GM12878 (cell line): ENCODE data around the gene DHRS4. TPM values are rescaled to one million over a fixed set of nuclear protein-coding genes. Genes with fewer than 3 reads are reported as not detected.
"Not testable (repeated sequence)": the region's sequence is repeated elsewhere in the genome, so short reads cannot be mapped to it uniquely, and the experiment has no call there.

Experiments
- ATAC-seq: fragments of 200-7000 bp; cut with Tn5 transposase; 3 replicates; pipeline ENCODE4 v1.9.1; 2020; ENCODE audit warnings: mild to moderate bottlenecking, moderate library complexity
- BruUV-seq: library from RNA; stranded (reverse); fragments of 400-500 nt; replicated peaks from 2 replicates; lab custom pipeline; 2021; lab: Mats Ljungman, UMichigan
- CTCF ChIA-PET: fragments of 300-600 bp; sonication (Branson Sonifier 250); formaldehyde crosslinking; extraction: SDS; loops from one replicate; lab custom pipeline; 2021; ENCODE audit warnings: inconsistent platforms; lab: Yijun Ruan, JAX
- POLR2A ChIA-PET: fragments of 350-600 bp; formaldehyde crosslinking; extraction: SDS; loops from one replicate; lab custom pipeline; 2021; ENCODE audit warnings: inconsistent platforms; lab: Charles Lee
- RAD21 ChIA-PET: fragments of 300-600 bp; sonication (Branson Sonifier 250); formaldehyde crosslinking; loops from one replicate; lab custom pipeline; 2023; ENCODE audit warnings: antibody characterized with exemption; ENCODE audit not compliant: unreplicated experiment; lab: Charles Lee
- SMC1A ChIA-PET: fragments of 300-600 bp; sonication (Branson Sonifier 250); formaldehyde crosslinking; loops from one replicate; lab custom pipeline; 2023; ENCODE audit not compliant: unreplicated experiment, uncharacterized antibody; lab: Charles Lee
- DNase-seq: peaks from one replicate; pipeline ENCODE4 v3.0.0-alpha.2; 2011; ENCODE audit warnings: low read depth, low spot score
- FAIRE-seq: peaks from 3 replicates; lab custom pipeline; 2011; peaks lifted over from hg19 to GRCh38; lab: Jason Lieb, UNC
- H2AFZ ChIP-seq: 2 replicates; pipeline ENCODE4 v1.6.0; 2011; ENCODE audit warnings: low read depth, low read length, control low read depth; ENCODE audit not compliant: control insufficient read depth
- H3K27ac ChIP-seq: 2 replicates; pipeline ENCODE4 v1.5.1; 2011; ENCODE audit warnings: control low read depth; ENCODE audit not compliant: control insufficient read depth, insufficient read depth
- H3K27me3 ChIP-seq, 2 experiments: replicated peaks in 1 of 2; 2 replicates each; pipeline versions ENCODE4 v1.6.0 to v1.6.1; 2011; ENCODE audit warnings: low read length in 1 of 2; ENCODE audit not compliant: control insufficient read depth in 2 of 2, insufficient read depth in 2 of 2
- H3K36me3 ChIP-seq, 2 experiments: 2 replicates each; pipeline ENCODE4 v1.5.1; 2011; ENCODE audit warnings: low read length in 1 of 2; ENCODE audit not compliant: control insufficient read depth in 2 of 2, insufficient read depth in 2 of 2
- H3K4me1 ChIP-seq: 2 replicates; pipeline ENCODE4 v1.6.1; 2011; ENCODE audit warnings: mild to moderate bottlenecking, low read length, moderate library complexity, mixed read lengths; ENCODE audit not compliant: control insufficient read depth, insufficient read depth
- H3K4me2 ChIP-seq: 2 replicates; pipeline ENCODE4 v1.6.0; 2011; ENCODE audit warnings: control low read depth; ENCODE audit not compliant: control insufficient read depth, insufficient read depth
- H3K4me3 ChIP-seq: fragments of 200-600 bp; sonication (generic); 2 replicates; pipeline ENCODE4 v1.5.1; 2016
- H3K79me2 ChIP-seq: 2 replicates; pipeline ENCODE4 v1.6.0; 2011; ENCODE audit warnings: low read length; ENCODE audit not compliant: control insufficient read depth, insufficient read depth
- H3K9ac ChIP-seq: 2 replicates; pipeline ENCODE4 v1.8.0; 2011; ENCODE audit warnings: low read length, control low read depth, mixed read lengths; ENCODE audit not compliant: control insufficient read depth, insufficient read depth
- H3K9me3 ChIP-seq: replicated peaks from 3 replicates; pipeline ENCODE4 v1.5.1; 2011; ENCODE audit warnings: mild to moderate bottlenecking, low read length; ENCODE audit not compliant: control insufficient read depth, insufficient read depth
- H4K20me1 ChIP-seq: 2 replicates; pipeline ENCODE4 v1.6.0; 2011; ENCODE audit not compliant: control insufficient read depth, insufficient read depth
- WGBS: methylation state at CpG from one replicate; pipeline ENCODE4 v1.1.6; 2016; ENCODE audit warnings: low lambda C conversion rate; ENCODE audit not compliant: insufficient replicate concordance, insufficient coverage; ENCODE audit errors: missing lambda C conversion rate; 5-methylcytosine and 5-hydroxymethylcytosine counted together
- in situ Hi-C: fragments of 300-500 bp; cut with MboI; formaldehyde crosslinking; loops from 9 replicates; pipeline ENCODE4 v1.14.3; 2018; ENCODE audit warnings: mixed read lengths
- intact Hi-C: fragments of 100-400 bp; cut with micrococcal nuclease; formaldehyde crosslinking; loops from one replicate; pipeline ENCODE4 v1.14.2; 2022; ENCODE audit not compliant: unreplicated experiment
- polyA plus RNA-seq, 11 experiments: library from polyadenylated mRNA; depleted of rRNA in 4 of 11; unstranded in 6 of 11; stranded (reverse) in 5 of 11; fragments of >200 nt; fragmentation: Nextera tagmentation in 4 of 11; fragmentation: Illumina TruSeq in 1 of 11; extraction: Ambion mirVana in 4 of 11; extraction: Trizol in 1 of 11; gene quantifications; 1 replicate in 1 of 11; 2 replicates in 10 of 11; pipeline versions ENCODE4 v1.2.1 to v1.2.3, GENCODE V29; 2011 to 2016; ENCODE audit warnings: inconsistent platforms in 2 of 11, missing spikeins in 2 of 11, low read depth in 1 of 11
- total RNA-seq, 4 experiments: library from RNA; depleted of rRNA in 3 of 4; stranded (reverse); fragments of >200 nt in 3 of 4; fragmentation: Illumina TruSeq in 1 of 4; extraction: Trizol in 1 of 4; gene quantifications; 2 replicates each; pipeline versions ENCODE4 v1.2.1 to v1.2.3, GENCODE V29; 2013 to 2021

The DHRS4 gene
- total and polyA plus RNA-seq, 10 of the 15 experiments (the other 5 are each of a cell fraction or from before 2014, with no cell fraction given): 2.4 to 38.1 (median 22.2) TPM

DNA sequence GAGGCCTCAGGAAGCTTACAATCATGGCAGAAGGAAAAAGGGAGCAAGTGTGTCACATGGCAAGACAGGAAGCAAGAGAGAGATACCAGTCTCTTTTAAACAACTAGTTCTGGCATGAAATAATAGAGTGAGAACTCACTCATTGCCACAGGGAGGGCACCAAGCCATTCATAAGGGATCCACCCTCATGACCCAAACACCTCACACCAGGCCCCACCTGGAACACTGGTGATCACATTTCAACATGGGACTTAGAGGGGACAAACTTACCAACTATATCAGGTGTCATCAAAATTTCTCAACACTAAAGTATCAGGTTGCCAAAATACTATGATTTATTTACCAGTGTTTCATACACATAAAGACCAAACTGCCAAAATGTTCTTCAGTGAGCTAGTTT lies 42.4 kb downstream of the DHRS4 start:
- RAD21 ChIA-PET: not testable (repeated sequence)

DNA sequence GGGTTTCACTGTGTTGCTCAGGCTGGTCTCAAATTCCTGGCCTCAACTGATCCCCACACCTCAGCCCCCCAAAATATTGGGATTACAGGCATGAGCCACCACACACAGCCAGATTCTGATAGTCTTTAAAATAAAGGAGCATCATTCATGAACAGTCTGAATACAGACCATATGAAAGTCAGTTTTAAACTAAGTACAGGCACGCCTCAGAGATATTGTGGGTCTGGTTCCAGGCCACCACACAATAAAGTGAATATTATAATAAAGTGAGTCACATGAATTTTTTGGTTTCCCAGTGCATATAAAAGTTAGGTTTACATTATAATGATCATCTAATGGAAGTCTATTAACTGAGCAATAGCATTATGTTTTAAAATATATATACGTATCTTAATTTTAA lies 43.3 kb downstream of the DHRS4 start:
- H3K9ac ChIP-seq, H3K27me3 ChIP-seq, BruUV-seq, H3K4me1 ChIP-seq, RAD21 ChIA-PET, intact Hi-C loops, CTCF ChIA-PET, H3K4me2 ChIP-seq, in situ Hi-C loops, SMC1A ChIA-PET, H3K36me3 ChIP-seq, FAIRE-seq, H3K9me3 ChIP-seq, H3K27ac ChIP-seq, DNase-seq, H2AFZ ChIP-seq, H3K4me3 ChIP-seq, H3K79me2 ChIP-seq, POLR2A ChIA-PET, H4K20me1 ChIP-seq, ATAC-seq: not testable (repeated sequence)
- WGBS: 100% methylated on average over 1 of the region's 2 CpGs

More for the DNA sequence above, 42.4 kb downstream of the DHRS4 start:
- H3K27me3 ChIP-seq, H3K4me3 ChIP-seq, BruUV-seq, H2AFZ ChIP-seq, ATAC-seq, FAIRE-seq, H3K9me3 ChIP-seq, H4K20me1 ChIP-seq, POLR2A ChIA-PET, H3K27ac ChIP-seq, CTCF ChIA-PET, DNase-seq, intact Hi-C loops, H3K79me2 ChIP-seq, SMC1A ChIA-PET, H3K4me2 ChIP-seq, H3K9ac ChIP-seq, in situ Hi-C loops, H3K4me1 ChIP-seq, H3K36me3 ChIP-seq: not testable (repeated sequence)

DNA sequence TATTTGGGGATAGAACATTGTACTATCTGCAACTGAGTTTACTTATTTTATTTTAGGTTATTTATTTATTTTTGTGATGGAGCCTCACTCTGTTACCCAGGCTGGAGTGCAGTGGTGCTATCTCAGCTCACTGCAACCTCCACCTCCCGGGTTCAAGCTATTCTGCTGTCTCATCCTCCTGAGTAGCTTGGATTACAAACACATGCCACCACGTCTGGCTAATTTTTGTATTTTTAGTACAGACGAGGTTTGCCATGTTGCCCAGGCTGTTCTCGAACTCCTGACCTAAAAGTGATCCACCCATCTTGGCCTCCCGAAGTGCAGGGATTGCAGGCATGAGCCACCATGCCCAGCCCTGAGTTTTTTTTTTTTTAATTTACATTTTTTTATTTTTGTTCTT lies 46.1 kb downstream of the DHRS4 start:
- H2AFZ ChIP-seq, intact Hi-C loops, H4K20me1 ChIP-seq, CTCF ChIA-PET, in situ Hi-C loops, H3K36me3 ChIP-seq, FAIRE-seq, H3K79me2 ChIP-seq, H3K27me3 ChIP-seq, BruUV-seq, H3K4me3 ChIP-seq, H3K4me2 ChIP-seq, SMC1A ChIA-PET, H3K9ac ChIP-seq, POLR2A ChIA-PET, ATAC-seq, H3K27ac ChIP-seq, H3K4me1 ChIP-seq, H3K9me3 ChIP-seq, DNase-seq, RAD21 ChIA-PET: not testable (repeated sequence)
- no CpG with 5 or more reads among the region's 5 CpGs for WGBS

GRCh38 chr14:24001078-24001477 lies 47.5 kb downstream of the DHRS4 start:
- H3K79me2 ChIP-seq, H3K27ac ChIP-seq, POLR2A ChIA-PET, CTCF ChIA-PET, H3K4me3 ChIP-seq, H3K9ac ChIP-seq, RAD21 ChIA-PET, H2AFZ ChIP-seq, ATAC-seq, H3K4me2 ChIP-seq, H3K36me3 ChIP-seq, BruUV-seq, SMC1A ChIA-PET, intact Hi-C loops, DNase-seq, H3K27me3 ChIP-seq, H3K4me1 ChIP-seq, in situ Hi-C loops, H3K9me3 ChIP-seq, H4K20me1 ChIP-seq, FAIRE-seq: not testable (repeated sequence)
